Effector CD4-positive, alpha-beta T cell (primary cell): ENCODE measurements around the gene MLST8.
"Not testable (repeated sequence)": the region's sequence is repeated elsewhere in the genome, so short reads cannot be mapped to it uniquely, and the experiment has no call there.

Source experiments
- DNase-seq: peaks from one replicate; pipeline ENCODE4 v3.0.0-alpha.2; 2020

MLST8 gene

GRCh38 chr16:2252806-2253148, 47.5 kb downstream of the MLST8 start:
- DNase-seq, result no peak

- DNase-seq, result no peak
Observed at GRCh38 chr16:2253293-2253692, 48.0 kb downstream of the MLST8 start.

GRCh38 chr16:2256531-2257140, 51.4 kb downstream of the MLST8 start:
- no peak for DNase-seq

- DNase-seq, result no peak
Observed at GRCh38 chr16:2257726-2258125, 52.5 kb downstream of the MLST8 start.

- DNase-seq, result not testable (repeated sequence)
Observed at GRCh38 chr16:2258530-2258929, 53.3 kb downstream of the MLST8 start.
